Endothelial cell of umbilical vein (primary cell): ENCODE data around the gene CAMTA1. TPM values are rescaled to one million over a fixed set of nuclear protein-coding genes. Genes with fewer than 3 reads are reported as not detected.
"Not testable (repeated sequence)": the region's sequence is repeated elsewhere in the genome, so short reads cannot be mapped to it uniquely, and the experiment has no call there.

Experiments used
- BruUV-seq: library from RNA; stranded (reverse); fragments of 400-500 nt; replicated peaks from 2 replicates; lab custom pipeline; 2021; lab: Mats Ljungman, UMichigan
- CTCF ChIA-PET: fragments of 300-600, 350-600 bp; sonication (Branson Sonifier 250); formaldehyde crosslinking; loops from one replicate; lab custom pipeline; 2021; ENCODE audit warnings: antibody characterized with exemption, inconsistent platforms; lab: Charles Lee
- POLR2A ChIA-PET: fragments of 300-600, 350-600 bp; sonication (Branson Sonifier 250); formaldehyde crosslinking; loops from one replicate; lab custom pipeline; 2021; ENCODE audit warnings: antibody characterized with exemption, inconsistent platforms; lab: Charles Lee
- DNase-seq: peaks from one replicate; pipeline ENCODE4 v3.0.0-alpha.2; 2011; ENCODE audit warnings: low read depth, low spot score
- FAIRE-seq: peaks from 2 replicates; lab custom pipeline; 2011; peaks lifted over from hg19 to GRCh38; lab: Jason Lieb, UNC
- H2AFZ ChIP-seq: 2 replicates; pipeline ENCODE4 v1.6.0; 2012; ENCODE audit warnings: low read depth, low read length, control low read depth, inconsistent platforms
- H3K27ac ChIP-seq: 2 replicates; pipeline ENCODE4 v1.5.1; 2011; ENCODE audit warnings: low read depth, mild to moderate bottlenecking, control low read depth, low read length, moderate library complexity; ENCODE audit not compliant: insufficient read depth
- H3K27me3 ChIP-seq, 2 experiments: 2 replicates each; pipeline versions ENCODE4 v1.6.0 to v1.6.1; 2011; ENCODE audit warnings: low read length in 2 of 2, mixed read lengths in 1 of 2; ENCODE audit not compliant: control insufficient read depth in 2 of 2, insufficient read depth in 2 of 2
- H3K36me3 ChIP-seq, 2 experiments: 2 replicates in 1 of 2; 3 replicates in 1 of 2; pipeline ENCODE4 v1.5.1; 2011; ENCODE audit warnings: low read length in 2 of 2, mild to moderate bottlenecking in 1 of 2, moderate library complexity in 1 of 2; ENCODE audit not compliant: control insufficient read depth in 2 of 2, insufficient read depth in 2 of 2; ENCODE audit errors: extremely low read depth in 1 of 2
- H3K4me1 ChIP-seq: 3 replicates; pipeline ENCODE4 v1.5.1; 2011; ENCODE audit warnings: mild to moderate bottlenecking, low read length; ENCODE audit not compliant: control insufficient read depth, insufficient read depth; ENCODE audit errors: extremely low read depth
- H3K4me2 ChIP-seq: 2 replicates; pipeline ENCODE4 v1.6.1; 2011; ENCODE audit warnings: low read length, control low read depth, mixed read lengths; ENCODE audit not compliant: insufficient read depth
- H3K4me3 ChIP-seq, 3 experiments: fragments of 200-600 bp in 1 of 3; sonication (generic), shearing (Covaris generic) in 1 of 3; replicated peaks in 1 of 3; 2 replicates each; pipeline ENCODE4 v1.5.1; 2011 to 2016; ENCODE audit warnings: control low read depth in 3 of 3, low read length in 3 of 3, mild to moderate bottlenecking in 2 of 3, inconsistent platforms in 1 of 3, low read depth in 1 of 3, moderate library complexity in 1 of 3; ENCODE audit not compliant: insufficient read depth in 1 of 3
- H3K79me2 ChIP-seq: 2 replicates; pipeline ENCODE4 v1.6.0; 2012; ENCODE audit warnings: low read length, inconsistent platforms; ENCODE audit not compliant: control insufficient read depth, insufficient read depth
- H3K9ac ChIP-seq: replicated peaks from 2 replicates; pipeline ENCODE3; 2011; ENCODE audit warnings: low read length, control low read depth; ENCODE audit not compliant: insufficient read depth; ENCODE audit errors: extremely low read depth
- H3K9me1 ChIP-seq: replicated peaks from 3 replicates; pipeline ENCODE4 v1.6.0; 2011; ENCODE audit warnings: mild to moderate bottlenecking, low read length; ENCODE audit not compliant: control insufficient read depth, insufficient read depth; ENCODE audit errors: extremely low read depth
- H3K9me3 ChIP-seq: replicated peaks from 2 replicates; pipeline ENCODE4 v1.5.1; 2012; ENCODE audit warnings: low read length, inconsistent platforms; ENCODE audit not compliant: control insufficient read depth, insufficient read depth
- H4K20me1 ChIP-seq: replicated peaks from 2 replicates; pipeline ENCODE3; 2011; ENCODE audit warnings: mild to moderate bottlenecking, low read length; ENCODE audit not compliant: control insufficient read depth, insufficient read depth; ENCODE audit errors: extremely low read depth
- CTCF ChIP-seq, 2 donors: IDR thresholded peaks; 1 replicate in 1 of 2; 2 replicates in 1 of 2; pipeline ENCODE4 v1.5.1; 2011; ENCODE audit warnings: low read length in 2 of 2, mild to moderate bottlenecking in 2 of 2, moderate library complexity in 2 of 2, control low read depth in 1 of 2, inconsistent platforms in 1 of 2, low read depth in 1 of 2; ENCODE audit not compliant: insufficient read depth in 1 of 2; ENCODE audit errors: extremely low read depth in 1 of 2
- EZH2 ChIP-seq: IDR thresholded peaks from 2 replicates; pipeline ENCODE4 v1.6.1; 2012; ENCODE audit warnings: borderline replicate concordance, low read depth, mild to moderate bottlenecking, moderate library complexity, low read length, inconsistent platforms; ENCODE audit not compliant: severe bottlenecking
- FOS ChIP-seq: IDR thresholded peaks from 2 replicates; pipeline ENCODE4 v1.6.1; 2011; ENCODE audit warnings: mild to moderate bottlenecking, low read length, moderate library complexity, borderline replicate concordance; ENCODE audit not compliant: insufficient read depth
- GATA2 ChIP-seq: IDR thresholded peaks from 2 replicates; pipeline ENCODE4 v1.7.0; 2011; ENCODE audit warnings: low read depth, mild to moderate bottlenecking, moderate library complexity, mixed read lengths, low read length; ENCODE audit not compliant: insufficient read length, insufficient read depth
- JUN ChIP-seq: IDR thresholded peaks from 2 replicates; pipeline ENCODE4 v1.6.1; 2011; ENCODE audit warnings: borderline replicate concordance, low read depth; ENCODE audit not compliant: insufficient read length, insufficient read depth
- MYC ChIP-seq: IDR thresholded peaks from one replicate; pipeline ENCODE4 v1.6.1; 2011; ENCODE audit warnings: mild to moderate bottlenecking, low read depth, low read length
- POLR2A ChIP-seq: IDR thresholded peaks from 2 replicates; pipeline ENCODE4 v1.6.1; 2012; ENCODE audit warnings: low read depth, mild to moderate bottlenecking, control low read depth, low read length
- POLR2AphosphoS5 ChIP-seq: IDR thresholded peaks from 2 replicates; pipeline ENCODE4 v1.6.1; 2012; ENCODE audit warnings: low read depth, mild to moderate bottlenecking, control low read depth, low read length, moderate library complexity; ENCODE audit not compliant: insufficient read depth
- dilution Hi-C: fragments of 300-500 bp; cut with MboI; formaldehyde crosslinking; loops from one replicate; pipeline ENCODE4 v1.15.0; 2019; ENCODE audit warnings: low sequenced_read_pairs; ENCODE audit not compliant: extremely low pct_ligation_motif_present
- intact Hi-C: fragments of 100-400 bp; cut with micrococcal nuclease; formaldehyde crosslinking; loops from one replicate; pipeline ENCODE4 v1.10.0; 2022
- polyA plus RNA-seq, 4 experiments: library from polyadenylated mRNA; depleted of rRNA in 3 of 4; stranded (reverse) in 3 of 4; unstranded in 1 of 4; fragments of >200 nt; gene quantifications; 2 replicates each; pipeline versions ENCODE4 v1.2.1 to v1.2.3, GENCODE V29; 2011 to 2012; ENCODE audit warnings: missing spikeins in 1 of 4
- total RNA-seq: library from RNA; stranded (reverse); gene quantifications from 2 replicates; pipeline ENCODE4 v1.2.3, GENCODE V29; 2021
- TF ChIP-seq, protein P1 (sequence below): IDR thresholded peaks from 2 replicates; pipeline ENCODE4 v1.6.1; 2011; ENCODE audit not compliant: insufficient read depth, insufficient read length

CAMTA1 gene
- total and polyA plus RNA-seq, 2 donors (not counting 3 experiments of a cell fraction or from before 2014, with no cell fraction given), result 50.8 to 92.7 TPM

DNA sequence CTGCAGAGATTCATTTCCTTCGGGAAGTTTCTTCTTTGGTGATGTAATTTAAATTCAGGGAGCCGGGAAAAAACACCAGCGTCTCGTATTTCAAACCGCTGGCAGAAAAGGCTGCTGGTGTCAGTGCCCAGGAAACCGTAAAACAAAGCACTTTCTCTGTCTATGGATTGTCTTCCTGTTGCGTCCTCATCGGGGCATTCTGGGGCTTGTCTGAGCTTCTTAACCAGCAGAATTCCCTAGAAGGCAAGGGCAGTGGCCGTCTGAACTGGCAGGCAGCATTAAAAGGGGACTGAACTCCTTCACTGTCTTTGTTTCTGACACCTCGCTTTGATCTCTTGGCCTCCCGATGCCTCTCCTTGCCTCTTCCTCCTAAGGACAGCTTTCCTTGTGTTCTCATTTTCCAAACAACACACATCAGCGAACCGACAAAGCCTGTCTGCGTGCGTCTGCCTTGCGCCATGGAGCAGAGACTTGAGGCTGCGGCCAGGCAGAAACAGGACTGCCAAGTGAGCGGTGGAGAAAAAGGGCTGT lies 594.3 kb downstream of the CAMTA1 start:
- dilution Hi-C loops, result no loop called here
- BruUV-seq, result TSS peak; percentile 99
- POLR2A ChIA-PET, result no interaction called here

DNA sequence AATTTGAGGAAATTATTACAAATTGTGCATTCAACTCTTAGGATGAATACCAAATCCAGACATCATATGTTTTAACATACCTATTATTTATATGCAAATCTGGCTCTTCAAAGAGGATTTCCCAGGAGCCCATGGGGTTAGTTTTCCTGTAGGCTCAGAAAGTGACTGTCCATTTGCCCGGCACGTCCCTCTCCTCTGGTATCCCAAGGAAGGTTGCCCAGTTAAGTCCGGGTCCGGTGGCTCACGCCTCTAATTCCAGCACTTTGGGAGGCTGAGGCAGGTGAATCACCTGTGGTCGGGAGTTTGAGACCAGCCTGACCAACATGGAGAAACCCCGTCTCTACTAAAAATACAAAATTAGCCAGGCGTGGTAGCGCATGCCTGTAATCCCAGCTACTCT lies 594.8 kb downstream of the CAMTA1 start:
- POLR2A ChIA-PET, H3K9me3 ChIP-seq, H4K20me1 ChIP-seq, H3K79me2 ChIP-seq, H3K36me3 ChIP-seq, BruUV-seq, dilution Hi-C loops, DNase-seq, H3K27me3 ChIP-seq, intact Hi-C loops, FAIRE-seq, H3K9me1 ChIP-seq: not testable (repeated sequence)
- peak overlapping the region; percentile 75 for H3K27ac ChIP-seq
- peak overlapping the region; percentile 50 for H3K4me2 ChIP-seq
- H3K4me3 ChIP-seq, result peak overlapping the region in 1 of 3 experiments; percentile 2
- H2AFZ ChIP-seq, result peak overlapping the region; percentile 23
- CTCF ChIA-PET, result interaction anchor here (1.0 to 1.5 kb wide), 3 partner anchors 9 to 81 kb away, joined by 3 to 7 read pairs (median 4); no protein-coding TSS in a partner anchor
- H3K9ac ChIP-seq, result peak overlapping the region; percentile 52
- H3K4me1 ChIP-seq, result peaks cover 23% of the 10 kb centered on the region

More for the DNA sequence above, 594.3 kb downstream of the CAMTA1 start:
- TF ChIP-seq, protein P1, sequence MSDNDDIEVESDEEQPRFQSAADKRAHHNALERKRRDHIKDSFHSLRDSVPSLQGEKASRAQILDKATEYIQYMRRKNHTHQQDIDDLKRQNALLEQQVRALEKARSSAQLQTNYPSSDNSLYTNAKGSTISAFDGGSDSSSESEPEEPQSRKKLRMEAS, result no peak
- TF ChIP-seq MYC (no peak), FOS (peak; percentile 28), EZH2 (no peak), JUN (peak; percentile 54), POLR2AphosphoS5 (peak; percentile 49), CTCF (IDR thresholded peaks at IDR 0.05; ENCODE audit: extremely low read depth in 1 of 2, insufficient read depth in 1 of 2, low read depth in 1 of 2, low read length in 2 of 2) (no peak), GATA2 (peak; percentile 90), POLR2A (peak; percentile 54)
- no peaks in the 10 kb centered on the region for H4K20me1 ChIP-seq
- FAIRE-seq, result peak; percentile 95
- intact Hi-C loops, result loop anchor here (1.0 to 5.0 kb wide), 7 partner anchors 10 to 597 kb away; no protein-coding TSS in a partner anchor
- peak overlapping the region; percentile 52 for H3K9ac ChIP-seq
- no peaks in the 10 kb centered on the region for H3K27me3 ChIP-seq
- peak overlapping the region in 1 of 3 experiments; percentile 2 for H3K4me3 ChIP-seq
- H3K4me2 ChIP-seq, result peak overlapping the region; percentile 50
- peak overlapping the region; percentile 75 for H3K27ac ChIP-seq
- no peaks in the 10 kb centered on the region for H3K9me1 ChIP-seq
- DNase-seq, result peak; percentile 94
- no peaks in the 10 kb centered on the region for H3K79me2 ChIP-seq
- no peaks in the 10 kb centered on the region for H3K36me3 ChIP-seq
- H3K9me3 ChIP-seq, result no peaks in the 10 kb centered on the region
- H3K4me1 ChIP-seq, result peaks cover 23% of the 10 kb centered on the region
- CTCF ChIA-PET, result interaction anchor here (0.9 to 1.5 kb wide), 5 partner anchors 9 to 80 kb away, joined by 3 to 7 read pairs (median 4); no protein-coding TSS in a partner anchor
- peak overlapping the region; percentile 23 for H2AFZ ChIP-seq
